HUES48 (cell line): ENCODE measurements around the gene NGEF.

Experiments
- H3K27ac ChIP-seq: one replicate; pipeline ENCODE4 v1.7.0; 2013; ENCODE audit warnings: low read depth, low read length, inconsistent platforms
- H3K27me3 ChIP-seq: 2 replicates; pipeline ENCODE4 v1.6.1; 2013; ENCODE audit warnings: mild to moderate bottlenecking, low read length; ENCODE audit not compliant: control insufficient read depth, insufficient read depth
- H3K36me3 ChIP-seq: 2 replicates; pipeline ENCODE4 v1.6.1; 2013; ENCODE audit warnings: low read length; ENCODE audit not compliant: control insufficient read depth, insufficient read depth
- H3K4me1 ChIP-seq: 2 replicates; pipeline ENCODE4 v1.6.1; 2013; ENCODE audit warnings: mild to moderate bottlenecking, low read length; ENCODE audit not compliant: control insufficient read depth, insufficient read depth
- H3K4me3 ChIP-seq: 2 replicates; pipeline ENCODE4 v1.5.1; 2013; ENCODE audit warnings: mild to moderate bottlenecking, low read depth, low read length
- H3K9ac ChIP-seq: 2 replicates; pipeline ENCODE4 v1.6.1; 2013; ENCODE audit warnings: mild to moderate bottlenecking, low read depth, low read length, moderate library complexity
- H3K9me3 ChIP-seq: 2 replicates; pipeline ENCODE4 v1.6.1; 2013; ENCODE audit warnings: low read length; ENCODE audit not compliant: control insufficient read depth, insufficient read depth

NGEF gene

DNA sequence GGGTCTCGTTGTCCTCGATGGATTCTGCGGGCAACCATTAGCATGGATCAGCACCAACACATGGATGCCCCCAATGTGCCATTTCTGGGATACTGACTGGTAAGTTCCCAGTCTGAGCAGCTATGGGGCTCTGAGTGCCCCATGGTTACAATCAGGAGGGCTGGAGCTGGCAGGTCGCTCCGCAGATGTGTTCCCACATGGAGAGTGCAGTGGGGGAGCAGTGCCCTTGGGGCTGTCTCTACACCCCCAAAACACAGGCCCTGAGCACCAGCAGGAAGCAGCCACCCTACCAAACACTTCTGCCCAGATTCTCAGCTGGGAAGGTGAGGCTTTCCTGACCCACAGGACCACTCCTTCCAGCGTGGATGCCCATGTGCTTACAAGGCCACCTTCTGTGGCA is 8.0 kb downstream of the NGEF start:
- Histone ChIP-seq H3K27me3 (no peaks in the 10 kb centered on the region), H3K4me1 (no peaks in the 10 kb centered on the region), H3K4me3 (no peak overlapping the region), H3K36me3 (no peaks in the 10 kb centered on the region), H3K9ac (no peak overlapping the region), H3K9me3 (no peaks in the 10 kb centered on the region), H3K27ac (no peak overlapping the region)

DNA sequence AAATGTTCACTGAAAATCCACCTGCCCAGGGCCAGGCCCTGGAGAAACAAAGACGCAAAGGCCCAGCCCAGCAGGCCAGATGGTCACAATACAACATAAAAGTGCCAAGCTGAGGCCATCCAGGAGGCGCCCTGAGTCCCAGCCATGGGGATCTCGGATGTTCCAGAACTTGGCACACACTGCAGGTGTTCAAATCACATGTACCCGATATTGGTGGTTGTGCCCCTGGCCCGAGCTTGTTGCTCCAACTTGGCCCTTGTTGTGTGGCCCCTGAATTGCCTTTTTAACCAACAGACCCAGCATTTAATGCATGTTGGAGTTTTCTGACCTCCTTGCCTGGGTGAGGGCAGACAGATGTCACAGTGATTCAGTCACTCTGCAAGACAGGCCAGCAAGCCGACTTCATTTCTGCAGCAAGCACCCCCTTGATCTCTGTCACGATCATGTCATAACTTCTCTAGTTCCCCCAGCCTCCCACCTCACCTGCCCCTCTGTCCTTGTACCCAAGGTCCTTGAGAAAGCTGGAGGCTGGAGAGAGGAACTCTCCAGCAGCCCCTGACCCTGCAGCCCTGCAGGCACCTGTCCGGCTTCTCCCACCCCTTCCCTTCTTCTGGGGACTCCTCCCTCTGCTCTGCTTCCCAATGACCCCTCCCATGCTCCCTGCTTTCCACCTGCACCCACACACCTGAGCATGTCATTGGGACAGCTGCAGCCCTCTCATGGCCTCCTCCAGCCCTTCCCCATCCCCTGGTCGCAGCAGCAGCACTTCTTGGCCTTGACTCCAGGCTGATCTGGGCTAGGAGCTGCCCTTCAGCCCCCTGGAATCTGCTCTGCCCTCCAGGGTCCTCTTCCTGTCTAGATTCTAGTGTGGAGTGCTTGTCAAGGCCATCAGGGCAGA is 9.1 kb downstream of the NGEF start:
- Histone ChIP-seq H3K27me3 (no peaks in the 10 kb centered on the region), H3K27ac (no peak overlapping the region), H3K36me3 (no peaks in the 10 kb centered on the region), H3K9ac (no peak overlapping the region), H3K4me3 (no peak overlapping the region), H3K4me1 (no peaks in the 10 kb centered on the region), H3K9me3 (no peaks in the 10 kb centered on the region)

DNA sequence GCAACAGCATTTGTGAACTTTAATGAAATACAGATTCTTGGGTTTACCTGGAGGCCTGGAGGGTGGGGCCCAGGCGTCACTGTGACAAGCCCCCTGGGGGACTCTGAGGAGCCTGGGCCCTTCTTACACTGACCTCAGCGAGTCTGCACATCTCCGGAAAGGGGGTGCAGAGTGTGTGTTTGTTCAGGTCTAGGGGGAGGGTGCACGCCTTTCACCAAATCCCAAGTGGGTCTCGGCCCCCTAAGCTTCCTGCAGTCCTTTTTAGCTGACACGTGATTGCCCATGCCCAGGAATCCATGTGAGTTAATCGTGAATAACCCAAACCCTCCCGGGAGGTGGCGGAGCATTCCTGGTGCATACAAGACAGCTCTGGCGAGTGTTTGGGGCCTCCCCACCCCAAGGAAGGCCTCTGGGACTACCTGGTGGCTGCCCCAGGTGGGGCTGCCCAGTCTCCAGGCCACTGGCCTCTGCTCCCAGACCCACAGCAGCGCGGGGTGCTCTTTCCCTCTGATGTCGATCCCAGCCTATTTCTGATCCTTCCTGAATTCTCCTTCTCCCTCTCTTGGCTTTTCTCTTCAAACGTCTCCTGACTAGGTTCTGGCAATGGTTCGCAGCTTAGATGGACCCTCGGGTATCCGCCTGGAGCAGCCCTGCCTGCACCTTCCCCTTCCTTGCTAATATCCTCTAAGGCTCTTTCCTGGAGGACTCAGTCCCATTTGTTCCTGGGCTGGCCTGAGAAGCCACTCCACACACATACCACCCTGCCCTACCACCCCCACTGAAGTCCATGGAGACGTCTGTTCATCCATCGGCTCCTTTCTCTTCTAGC is 10.0 kb downstream of the NGEF start:
- no peaks in the 10 kb centered on the region for H3K27me3 ChIP-seq
- H3K4me3 ChIP-seq = no peak overlapping the region
- no peak overlapping the region for H3K9ac ChIP-seq
- H3K9me3 ChIP-seq = no peaks in the 10 kb centered on the region
- no peaks in the 10 kb centered on the region for H3K4me1 ChIP-seq
- H3K27ac ChIP-seq = no peak overlapping the region
- H3K36me3 ChIP-seq = no peaks in the 10 kb centered on the region

DNA sequence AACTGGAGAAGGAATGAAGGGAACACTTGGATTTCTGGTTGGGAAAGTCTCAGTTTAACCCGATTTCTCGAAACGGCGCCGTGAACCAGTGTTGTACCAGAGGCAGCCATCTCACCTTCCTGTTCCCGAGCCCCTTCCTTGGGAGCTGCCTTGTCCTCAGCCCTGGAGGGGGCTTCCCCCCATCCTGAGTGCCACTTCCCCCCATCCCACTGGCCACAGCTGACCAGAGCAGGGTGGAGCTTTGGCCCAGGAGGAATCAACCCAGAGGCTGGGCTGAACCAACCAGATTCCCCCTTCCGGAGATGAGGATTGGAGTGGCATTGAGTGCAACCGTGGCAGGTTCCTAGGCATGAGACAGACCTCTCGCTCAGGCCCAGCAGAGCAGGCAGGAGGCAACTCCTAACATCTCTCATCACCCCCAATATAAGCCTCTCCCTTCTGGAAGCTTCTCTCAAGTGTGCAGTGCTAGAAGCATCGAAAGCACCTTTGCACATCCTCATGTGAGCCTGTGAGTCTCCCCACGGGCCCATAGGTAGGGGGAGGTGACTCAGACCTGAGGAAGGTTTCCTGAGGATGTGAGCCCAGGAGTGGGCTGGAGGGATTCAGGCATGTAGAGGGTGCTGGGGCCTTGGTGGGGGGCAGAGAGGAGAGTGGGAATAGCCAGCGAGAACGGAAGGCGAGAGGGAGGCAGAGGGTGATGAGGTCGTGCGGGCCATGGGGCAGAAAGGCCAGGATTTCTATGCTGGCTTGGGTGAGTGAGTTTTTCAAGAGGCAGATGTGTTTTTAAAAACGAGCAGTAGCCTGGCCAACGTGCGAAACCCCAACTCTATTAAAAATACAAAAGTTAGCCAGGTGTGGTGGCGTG is 11.9 kb downstream of the NGEF start:
- H3K27ac ChIP-seq = no peak overlapping the region
- no peaks in the 10 kb centered on the region for H3K27me3 ChIP-seq
- no peak overlapping the region for H3K4me3 ChIP-seq
- H3K36me3 ChIP-seq = no peaks in the 10 kb centered on the region
- H3K9me3 ChIP-seq = no peaks in the 10 kb centered on the region
- H3K4me1 ChIP-seq = no peaks in the 10 kb centered on the region
- no peak overlapping the region for H3K9ac ChIP-seq

- no peaks in the 10 kb centered on the region for H3K27me3 ChIP-seq
- no peaks in the 10 kb centered on the region for H3K36me3 ChIP-seq
- no peaks in the 10 kb centered on the region for H3K4me1 ChIP-seq
- no peak overlapping the region for H3K4me3 ChIP-seq
- no peak overlapping the region for H3K9ac ChIP-seq
- H3K27ac ChIP-seq = no peak overlapping the region
- H3K9me3 ChIP-seq = no peaks in the 10 kb centered on the region
These were observed 13.7 kb downstream of the NGEF start for GRCh38 chr2:232999354-232999753.

DNA sequence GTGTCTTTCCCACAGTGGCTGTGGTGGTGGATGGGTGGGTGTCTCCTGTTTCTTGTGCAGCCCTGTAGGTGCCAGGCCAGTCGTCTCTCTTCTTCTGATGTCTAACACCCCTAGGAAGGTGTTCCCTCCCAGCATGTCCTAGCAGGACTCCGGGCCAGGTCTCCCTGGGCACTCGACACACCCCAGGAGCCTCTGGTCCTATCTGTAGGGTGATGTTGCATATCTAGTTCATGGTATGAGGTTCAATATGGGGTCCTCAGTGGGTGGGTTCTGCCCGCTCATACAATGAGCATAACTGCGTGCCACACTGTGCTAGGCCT is 14.4 kb downstream of the NGEF start:
- H3K36me3 ChIP-seq = no peaks in the 10 kb centered on the region
- no peaks in the 10 kb centered on the region for H3K27me3 ChIP-seq
- H3K27ac ChIP-seq = no peak overlapping the region
- H3K4me3 ChIP-seq = no peak overlapping the region
- no peaks in the 10 kb centered on the region for H3K9me3 ChIP-seq
- no peaks in the 10 kb centered on the region for H3K4me1 ChIP-seq
- no peak overlapping the region for H3K9ac ChIP-seq

DNA sequence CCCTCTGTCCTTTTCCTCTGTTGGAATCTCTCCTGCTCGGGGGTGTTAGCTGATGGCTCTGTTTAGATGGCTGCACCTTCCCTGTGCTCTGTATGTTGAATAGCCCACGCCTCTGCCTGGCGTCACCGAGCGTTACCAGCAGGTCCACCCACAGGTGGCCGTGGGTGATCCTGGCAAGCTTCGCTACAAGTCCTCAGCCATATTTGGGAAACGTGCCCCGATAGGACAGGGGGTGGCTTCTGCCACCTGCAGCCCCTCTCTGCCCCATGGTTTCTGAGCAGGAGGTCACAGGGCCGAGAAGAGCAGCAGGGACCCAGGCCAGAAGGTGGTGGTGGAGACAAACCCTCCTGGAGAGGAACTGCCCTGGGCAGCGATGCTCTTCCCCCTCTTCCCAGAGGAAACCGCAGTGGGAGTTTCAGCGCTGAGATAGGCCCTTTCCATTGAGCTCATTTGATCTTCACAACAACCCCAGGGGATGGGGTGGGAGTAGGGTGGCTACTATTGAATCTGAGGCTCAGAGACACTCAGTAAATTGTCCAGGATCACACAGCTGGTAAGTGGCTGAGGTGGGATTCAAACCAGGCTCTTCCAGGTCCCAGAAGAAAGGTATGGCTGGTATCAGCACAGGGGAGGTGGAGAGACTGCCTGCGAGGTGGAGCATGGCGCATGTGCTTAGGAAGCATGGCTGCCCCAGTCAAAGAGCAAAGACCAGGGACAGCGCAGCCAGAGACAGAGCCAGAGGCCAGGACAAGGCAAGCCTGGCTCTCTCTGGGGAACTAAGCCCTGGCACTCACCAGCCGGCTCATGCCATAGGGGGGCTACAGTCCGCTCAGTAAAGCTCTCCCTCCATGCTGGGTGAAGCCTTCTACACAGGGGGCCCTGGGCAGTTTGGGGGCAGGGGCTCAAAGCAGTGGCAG is 15.0 kb downstream of the NGEF start:
- H3K9me3 ChIP-seq = no peaks in the 10 kb centered on the region
- H3K36me3 ChIP-seq = no peaks in the 10 kb centered on the region
- no peak overlapping the region for H3K4me3 ChIP-seq
- H3K4me1 ChIP-seq = no peaks in the 10 kb centered on the region
- H3K27ac ChIP-seq = no peak overlapping the region
- no peak overlapping the region for H3K9ac ChIP-seq
- H3K27me3 ChIP-seq = no peaks in the 10 kb centered on the region

DNA sequence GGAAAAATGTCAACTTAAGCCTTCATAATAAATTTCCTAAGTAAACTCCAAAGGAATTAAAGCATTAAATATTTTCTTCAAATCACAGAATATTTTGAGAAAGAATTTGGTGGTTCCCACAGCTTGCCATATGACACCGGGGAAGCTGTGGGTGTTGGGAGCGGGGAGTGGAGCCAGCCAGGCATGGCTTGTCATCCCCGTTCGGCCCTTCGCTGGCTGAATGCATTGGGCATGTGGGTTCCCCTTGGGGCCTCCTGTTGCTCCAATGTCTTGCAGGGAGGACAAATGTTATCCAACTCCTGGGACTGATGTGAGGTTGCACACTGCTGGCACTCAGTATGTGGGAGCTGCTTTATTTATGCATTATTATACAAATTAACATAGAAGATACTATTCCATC is 18.6 kb downstream of the NGEF start:
- H3K9me3 ChIP-seq = no peaks in the 10 kb centered on the region
- no peaks in the 10 kb centered on the region for H3K27me3 ChIP-seq
- no peak overlapping the region for H3K27ac ChIP-seq
- no peaks in the 10 kb centered on the region for H3K36me3 ChIP-seq
- no peak overlapping the region for H3K4me3 ChIP-seq
- H3K4me1 ChIP-seq = no peaks in the 10 kb centered on the region
- H3K9ac ChIP-seq = no peak overlapping the region

- H3K36me3 ChIP-seq = no peaks in the 10 kb centered on the region
- H3K9me3 ChIP-seq = no peaks in the 10 kb centered on the region
- H3K4me1 ChIP-seq = peaks cover 2% of the 10 kb centered on the region
- H3K27me3 ChIP-seq = no peaks in the 10 kb centered on the region
- no peak overlapping the region for H3K4me3 ChIP-seq
- H3K27ac ChIP-seq = no peak overlapping the region
- no peak overlapping the region for H3K9ac ChIP-seq
These were observed 19.7 kb downstream of the NGEF start for GRCh38 chr2:232993231-232993821.

- H3K27me3 ChIP-seq = no peaks in the 10 kb centered on the region
- no peak overlapping the region for H3K27ac ChIP-seq
- H3K9me3 ChIP-seq = no peaks in the 10 kb centered on the region
- H3K4me3 ChIP-seq = no peak overlapping the region
- H3K9ac ChIP-seq = no peak overlapping the region
- peaks cover 11% of the 10 kb centered on the region for H3K4me1 ChIP-seq
- H3K36me3 ChIP-seq = no peaks in the 10 kb centered on the region
These were observed 26.9 kb downstream of the NGEF start for GRCh38 chr2:232986155-232986554.
